Mesothelial cell of epicardium (in vitro differentiated cells): ENCODE measurements around the gene MAML1. TPM values are rescaled to one million over a fixed set of nuclear protein-coding genes. Genes with fewer than 3 reads are reported as not detected.

Source experiments
- DNase-seq, 2 experiments: peaks; one replicate each; pipeline ENCODE4 v3.0.0; 2021; ENCODE audit warnings: low spot score in 2 of 2; ENCODE audit not compliant: unreplicated experiment in 2 of 2
- H3K27ac Mint-ChIP-seq: 2 replicates; pipeline ENCODE4 v1.8.0; 2021; ENCODE audit warnings: mixed read lengths
- H3K27me3 Mint-ChIP-seq: 2 replicates; pipeline ENCODE4 v1.8.0; 2021; ENCODE audit warnings: low read depth, mixed read lengths
- H3K36me3 Mint-ChIP-seq: 2 replicates; pipeline ENCODE4 v1.8.0; 2021; ENCODE audit warnings: mixed read lengths
- H3K4me1 Mint-ChIP-seq: 2 replicates; pipeline ENCODE4 v1.8.0; 2021; ENCODE audit warnings: mixed read lengths
- H3K4me3 Mint-ChIP-seq: 2 replicates; pipeline ENCODE4 v1.8.0; 2021; ENCODE audit warnings: mild to moderate bottlenecking, moderate library complexity, mixed read lengths
- H3K9me3 Mint-ChIP-seq: 2 replicates; pipeline ENCODE4 v1.8.0; 2021; ENCODE audit warnings: mixed read lengths
- CTCF ChIP-seq: fragments of 200-600 bp; sonication (generic); IDR thresholded peaks from one replicate; pipeline ENCODE4 v1.5.0; 2021; ENCODE audit warnings: antibody characterized with exemption; ENCODE audit not compliant: unreplicated experiment
- total RNA-seq: library from RNA; stranded (reverse); gene quantifications from 3 replicates; pipeline ENCODE4 v1.2.1, GENCODE V29; 2021

The MAML1 gene
- total RNA-seq, 1 donor from 2014 or later: 49.6 TPM

GRCh38 chr5:179817470-179817840, 84.8 kb downstream of the MAML1 start:
- no peak for TF ChIP-seq CTCF
- Mint-ChIP-seq H3K27ac (peak overlapping the region; percentile 34), H3K9me3 (no peaks in the 10 kb centered on the region), H3K27me3 (no peaks in the 10 kb centered on the region), H3K36me3 (peaks cover 10% of the 10 kb centered on the region), H3K4me3 (peak overlapping the region; percentile 64), H3K4me1 (peaks cover 27% of the 10 kb centered on the region)
- no peak for DNase-seq

DNA sequence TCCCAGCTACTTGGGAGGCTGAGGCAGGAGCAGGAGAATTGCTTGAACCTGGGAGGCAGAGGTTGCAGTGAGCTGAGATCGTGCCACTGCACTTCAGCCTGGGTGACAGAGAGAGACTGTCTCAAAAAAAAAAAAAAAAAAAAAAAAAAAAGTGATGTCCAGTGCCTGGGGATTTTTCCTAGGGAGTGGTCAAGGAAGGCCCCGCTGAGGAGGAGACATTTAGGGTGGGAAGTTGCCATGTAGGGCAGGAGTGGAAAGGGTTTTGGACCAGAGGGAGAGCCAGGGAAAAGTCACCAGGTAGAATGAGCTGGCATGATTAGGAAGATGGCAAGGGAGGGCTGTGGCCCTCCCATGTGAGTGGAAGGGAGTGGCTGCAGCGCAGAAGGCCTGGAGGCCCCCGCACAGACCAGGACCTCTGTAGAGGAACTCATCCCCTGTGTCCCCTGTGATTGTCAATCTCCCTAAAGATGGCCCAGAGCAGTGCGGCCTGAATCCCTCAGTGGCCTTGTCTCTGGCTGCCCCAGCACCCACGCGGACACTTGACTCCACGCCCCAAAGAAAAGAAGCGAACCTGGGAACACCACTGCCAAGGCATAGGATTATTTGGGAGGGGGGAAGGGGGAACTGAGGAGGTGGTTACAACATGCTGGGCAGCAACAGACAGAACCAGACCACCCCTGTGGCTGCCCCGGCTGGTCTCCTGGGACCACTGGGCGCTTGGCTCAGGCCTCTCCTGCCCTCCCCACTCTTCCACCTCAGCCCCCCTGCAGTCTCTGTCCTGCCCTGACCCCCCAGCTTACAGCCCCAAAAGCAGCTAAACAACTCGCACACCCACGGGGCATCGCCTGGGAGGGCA, 85.5 kb downstream of the MAML1 start:
- H3K9me3 Mint-ChIP-seq: no peaks in the 10 kb centered on the region
- peaks cover 33% of the 10 kb centered on the region for H3K4me1 Mint-ChIP-seq
- DNase-seq: no peak
- no peaks in the 10 kb centered on the region for H3K27me3 Mint-ChIP-seq
- no peak for TF ChIP-seq CTCF
- peak overlapping the region; percentile 97 for H3K27ac Mint-ChIP-seq
- peaks cover 8% of the 10 kb centered on the region for H3K36me3 Mint-ChIP-seq
- peak overlapping the region; percentile 64 for H3K4me3 Mint-ChIP-seq

DNA sequence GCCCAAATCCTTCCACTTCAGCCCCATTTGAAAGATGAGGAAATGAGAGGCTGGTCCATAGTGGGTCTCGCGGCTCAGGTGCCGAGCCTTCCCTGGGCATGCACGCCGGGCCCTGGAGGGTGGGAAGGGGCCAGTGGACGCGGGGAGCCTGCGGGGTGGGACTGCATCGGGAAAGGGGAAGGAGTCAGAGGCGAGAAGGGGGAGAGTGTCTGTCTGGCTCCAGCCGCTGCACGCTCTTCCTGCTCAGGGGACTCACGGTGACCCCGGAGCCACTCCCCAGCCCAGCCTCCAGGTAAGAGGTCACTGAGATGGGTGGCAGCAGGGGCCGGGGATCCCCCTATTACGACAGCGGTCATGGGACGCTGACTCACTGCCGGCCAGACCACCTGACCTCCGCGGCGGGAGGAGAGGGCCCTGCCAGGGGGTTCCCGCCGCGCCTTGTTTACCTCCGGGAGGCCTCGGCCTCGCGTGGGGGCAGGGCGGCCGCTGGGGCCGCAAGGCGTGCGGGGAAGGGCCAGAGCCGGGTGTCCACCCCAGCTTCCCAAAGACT, 86.2 kb downstream of the MAML1 start:
- H3K9me3 Mint-ChIP-seq: no peaks in the 10 kb centered on the region
- H3K4me3 Mint-ChIP-seq: peak overlapping the region; percentile 64
- H3K27ac Mint-ChIP-seq: peak overlapping the region; percentile 97
- no peaks in the 10 kb centered on the region for H3K27me3 Mint-ChIP-seq
- no peak for TF ChIP-seq CTCF
- H3K4me1 Mint-ChIP-seq: peaks cover 36% of the 10 kb centered on the region
- DNase-seq: peak; percentile 67 to 79
- H3K36me3 Mint-ChIP-seq: peaks cover 7% of the 10 kb centered on the region

GRCh38 chr5:179819296-179820126, 86.9 kb downstream of the MAML1 start:
- peak in 1 of 2 experiments; percentile 62 for DNase-seq
- H3K4me3 Mint-ChIP-seq: peak overlapping the region; percentile 73
- peaks cover 36% of the 10 kb centered on the region for H3K4me1 Mint-ChIP-seq
- H3K9me3 Mint-ChIP-seq: no peaks in the 10 kb centered on the region
- H3K27ac Mint-ChIP-seq: peak overlapping the region; percentile 96
- H3K27me3 Mint-ChIP-seq: no peaks in the 10 kb centered on the region
- TF ChIP-seq CTCF: no peak
- peaks cover 6% of the 10 kb centered on the region for H3K36me3 Mint-ChIP-seq

GRCh38 chr5:179820127-179820482, 87.5 kb downstream of the MAML1 start:
- Mint-ChIP-seq H3K4me3 (peak overlapping the region; percentile 73), H3K9me3 (no peaks in the 10 kb centered on the region), H3K27me3 (no peaks in the 10 kb centered on the region), H3K4me1 (peaks cover 36% of the 10 kb centered on the region), H3K27ac (peak overlapping the region; percentile 96), H3K36me3 (peaks cover 10% of the 10 kb centered on the region)
- DNase-seq: no peak
- TF ChIP-seq CTCF: no peak
